SK-N-SH (cell line): ENCODE measurements around the gene APLP2. TPM values are rescaled to one million over a fixed set of nuclear protein-coding genes. Genes with fewer than 3 reads are reported as not detected.
"Not testable (repeated sequence)": the region's sequence is repeated elsewhere in the genome, so short reads cannot be mapped to it uniquely, and the experiment has no call there.

ENCODE experiments used
- CTCF ChIA-PET: fragments of 300-600, 350-600 bp; formaldehyde crosslinking; extraction: SDS; loops from one replicate; lab custom pipeline; 2021; lab: Yijun Ruan, JAX
- POLR2A ChIA-PET: fragments of 350-600 bp; sonication (Branson Sonifier 250); formaldehyde crosslinking; extraction: SDS; loops from one replicate; lab custom pipeline; 2020; ENCODE audit warnings: antibody characterized with exemption, inconsistent platforms; lab: Yijun Ruan, JAX
- DNase-seq: peaks from one replicate; pipeline ENCODE4 v3.0.0; 2012
- H2AFZ ChIP-seq: fragments of 200-600 bp; sonication (generic); 2 replicates; pipeline ENCODE4 v1.8.1; 2016; ENCODE audit warnings: antibody characterized with exemption, mild to moderate bottlenecking, low read depth
- H3F3A ChIP-seq: fragments of 200-600 bp; sonication (generic); replicated peaks from 2 replicates; pipeline ENCODE3; 2016; ENCODE audit warnings: antibody characterized with exemption, mild to moderate bottlenecking; ENCODE audit not compliant: insufficient read depth
- H3K27ac ChIP-seq, 2 experiments: fragments of 200-500 bp in 1 of 2; fragments of 200-600 bp in 1 of 2; sonication (Bioruptor generic) in 1 of 2; sonication (generic), shearing (Covaris generic) in 1 of 2; 2 replicates each; pipeline versions ENCODE4 v1.5.1 to v1.6.1; 2014 to 2016; ENCODE audit warnings: low read depth in 2 of 2, inconsistent platforms in 1 of 2, low read length in 1 of 2, mild to moderate bottlenecking in 1 of 2, mixed read lengths in 1 of 2
- H3K27me3 ChIP-seq: fragments of 200-600 bp; sonication (generic), shearing (Covaris generic); 2 replicates; pipeline ENCODE4 v1.6.1; 2016; ENCODE audit warnings: mixed run types; ENCODE audit not compliant: insufficient read depth
- H3K36me3 ChIP-seq, 2 experiments: fragments of 200-500 bp in 1 of 2; fragments of 200-600 bp in 1 of 2; sonication (Bioruptor generic) in 1 of 2; sonication (generic) in 1 of 2; replicated peaks in 1 of 2; 2 replicates each; pipeline versions ENCODE3 to v1.5.1; 2014 to 2016; ENCODE audit warnings: low read length in 1 of 2, mild to moderate bottlenecking in 1 of 2; ENCODE audit not compliant: insufficient read depth in 2 of 2, control insufficient read depth in 1 of 2
- H3K4me1 ChIP-seq, 2 experiments: fragments of 200-500 bp in 1 of 2; fragments of 200-600 bp in 1 of 2; sonication (Bioruptor generic) in 1 of 2; sonication (generic), shearing (Covaris generic) in 1 of 2; 2 replicates each; pipeline versions ENCODE4 v1.5.1 to v1.6.1; 2014 to 2016; ENCODE audit warnings: low read depth in 1 of 2, low read length in 1 of 2, mixed run types in 1 of 2; ENCODE audit not compliant: insufficient read depth in 2 of 2, control insufficient read depth in 1 of 2
- H3K4me2 ChIP-seq: fragments of 200-600 bp; sonication (generic), shearing (Covaris generic); 2 replicates; pipeline ENCODE4 v1.6.1; 2017; ENCODE audit warnings: mixed run types
- H3K4me3 ChIP-seq, 2 experiments: fragments of 200-500 bp in 1 of 2; fragments of 200-600 bp in 1 of 2; sonication (Bioruptor generic) in 1 of 2; sonication (generic), shearing (Covaris generic) in 1 of 2; 2 replicates each; pipeline versions ENCODE4 v1.5.1 to v1.8.1; 2014 to 2016; ENCODE audit warnings: low read depth in 2 of 2, inconsistent platforms in 1 of 2, low read length in 1 of 2, mild to moderate bottlenecking in 1 of 2, mixed read lengths in 1 of 2, moderate library complexity in 1 of 2
- H3K79me2 ChIP-seq: fragments of 200-600 bp; sonication (generic); 2 replicates; pipeline ENCODE4 v1.8.1; 2017; ENCODE audit warnings: mild to moderate bottlenecking; ENCODE audit not compliant: insufficient read depth
- H3K9ac ChIP-seq: fragments of 200-600 bp; sonication (generic); 2 replicates; pipeline ENCODE4 v1.6.1; 2017; ENCODE audit warnings: mixed run types
- H3K9me2 ChIP-seq: fragments of 200-600 bp; sonication (generic); 2 replicates; pipeline ENCODE4 v1.6.1; 2017; ENCODE audit warnings: mixed run types
- H3K9me3 ChIP-seq: fragments of 200-600 bp; sonication (generic); 2 replicates; pipeline ENCODE4 v1.6.1; 2017; ENCODE audit warnings: mixed run types, mild to moderate bottlenecking, moderate library complexity
- H4K20me1 ChIP-seq: fragments of 200-600 bp; sonication (generic); 2 replicates; pipeline ENCODE4 v1.6.1; 2017; ENCODE audit warnings: mild to moderate bottlenecking, mixed run types; ENCODE audit not compliant: insufficient read depth
- CHD2 ChIP-seq: fragments of 150-350 bp; IDR thresholded peaks from 2 replicates; pipeline ENCODE4 v1.6.1; 2018; ENCODE audit warnings: low read length; ENCODE audit not compliant: partially characterized antibody
- ELF1 ChIP-seq: IDR thresholded peaks from 2 replicates; pipeline ENCODE4 v1.4.0; 2012
- EZH2phosphoT487 ChIP-seq: fragments of 200-600 bp; sonication (generic); IDR thresholded peaks from 2 replicates; pipeline ENCODE4 v1.6.1; 2017; ENCODE audit warnings: low read depth, mixed run types, mild to moderate bottlenecking, antibody characterized with exemption, moderate library complexity, borderline replicate concordance
- FOSL2 ChIP-seq: IDR thresholded peaks from 2 replicates; pipeline ENCODE4 v1.4.0; 2012; ENCODE audit warnings: low read depth, mild to moderate bottlenecking, moderate library complexity, borderline replicate concordance
- GATA2 ChIP-seq: sonication (generic); formaldehyde crosslinking; IDR thresholded peaks from 2 replicates; pipeline ENCODE4 v1.5.0; 2020; ENCODE audit warnings: mild to moderate bottlenecking, missing genetic modification reagents
- MXI1 ChIP-seq: IDR thresholded peaks from 2 replicates; pipeline ENCODE4 v1.6.1; 2012; ENCODE audit warnings: mild to moderate bottlenecking, low read depth, low read length, improper control_type of control experiment
- SIN3A ChIP-seq: IDR thresholded peaks from 2 replicates; pipeline ENCODE4 v1.6.1; 2012; ENCODE audit warnings: low read depth, mild to moderate bottlenecking, low read length, moderate library complexity, borderline replicate concordance
- SMC3 ChIP-seq: IDR thresholded peaks from 2 replicates; pipeline ENCODE4 v1.6.1; 2012; ENCODE audit warnings: low read depth, low read length, improper control_type of control experiment
- WGBS: methylation state at CpG from one replicate; pipeline ENCODE4 v1.1.6; 2017; ENCODE audit warnings: low lambda C conversion rate; 5-methylcytosine and 5-hydroxymethylcytosine counted together
- polyA plus RNA-seq, 3 experiments: library from polyadenylated mRNA; depleted of rRNA; stranded (reverse); fragments of >200 nt; gene quantifications; 2 replicates each; pipeline ENCODE4 v1.2.3, GENCODE V29; 2012
- TF ChIP-seq, protein P1 (sequence below): IDR thresholded peaks from 2 replicates; pipeline ENCODE4 v1.6.1; 2012; ENCODE audit warnings: mild to moderate bottlenecking, low read depth, low read length, moderate library complexity
- TF ChIP-seq, protein P2 (sequence below): IDR thresholded peaks from 2 replicates; pipeline ENCODE4; 2012
- TF ChIP-seq, protein P3 (sequence below): fragments of 200-600 bp; sonication (generic); IDR thresholded peaks from 2 replicates; pipeline ENCODE4 v1.6.1; 2017; ENCODE audit warnings: antibody characterized with exemption, mild to moderate bottlenecking, moderate library complexity
- TF ChIP-seq, protein P4 (sequence below): IDR thresholded peaks from 2 replicates; pipeline ENCODE4 v1.4.0; 2012; ENCODE audit warnings: low read depth
- TF ChIP-seq, protein P5 (sequence below): IDR thresholded peaks from 2 replicates; pipeline ENCODE4 v1.4.0; 2012; ENCODE audit warnings: low read depth, borderline replicate concordance

APLP2 gene
- polyA plus RNA-seq, 1 of the 3 experiments (the other 2 are of a cell fraction), result 424 TPM

DNA sequence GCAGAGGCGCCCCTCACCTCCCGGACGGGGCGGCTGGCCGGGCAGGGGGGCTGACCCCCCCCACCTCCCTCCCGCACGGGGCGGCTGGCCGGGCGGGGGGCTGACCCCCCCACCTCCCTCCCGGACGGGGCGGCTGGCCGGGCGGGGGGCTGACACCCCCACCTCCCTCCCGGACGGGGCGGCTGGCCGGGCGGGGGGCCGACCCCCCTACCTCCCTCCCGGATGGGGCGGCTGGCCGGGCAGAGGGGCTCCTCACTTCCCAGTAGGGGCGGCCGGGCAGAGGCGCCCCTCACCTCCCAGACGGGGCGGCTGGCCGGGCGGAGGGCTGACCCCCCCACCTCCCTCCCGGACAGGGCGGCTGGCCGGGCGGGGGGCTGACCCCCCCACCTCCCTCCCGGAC is 21.5 kb downstream of the APLP2 start:
- H3K9ac ChIP-seq, H3K27me3 ChIP-seq, CTCF ChIA-PET, H2AFZ ChIP-seq, H3K4me3 ChIP-seq, H3K4me2 ChIP-seq, H3K36me3 ChIP-seq, POLR2A ChIA-PET, DNase-seq, H3K9me3 ChIP-seq, H3K27ac ChIP-seq, H3K9me2 ChIP-seq: not testable (repeated sequence)
- peaks cover 13 to 24% of the 10 kb centered on the region in 2 experiments for H3K4me1 ChIP-seq
- peaks cover 73% of the 10 kb centered on the region for H4K20me1 ChIP-seq
- H3F3A ChIP-seq, result peaks cover 14% of the 10 kb centered on the region
- 40% methylated on average over 1 of the region's 36 CpGs for WGBS
- peaks cover 75% of the 10 kb centered on the region for H3K79me2 ChIP-seq

DNA sequence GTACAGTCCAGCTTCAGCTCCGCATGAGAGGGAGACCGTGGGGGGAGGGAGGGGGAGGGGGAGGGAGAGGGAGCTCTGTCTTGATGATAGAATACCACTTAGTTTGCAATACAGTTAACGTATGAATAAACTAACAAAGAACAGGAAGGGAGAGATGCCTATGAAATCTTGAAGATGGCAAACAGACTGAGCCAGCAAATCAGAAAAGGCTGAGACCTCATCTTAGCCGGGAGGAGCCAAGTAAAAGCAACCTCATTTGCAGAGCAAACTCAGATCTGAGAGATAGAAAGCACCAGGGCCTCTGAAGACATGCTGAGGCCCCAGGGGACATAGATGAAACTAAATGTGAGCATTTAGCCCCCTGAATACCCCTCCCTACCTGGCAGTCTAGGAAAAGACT is 23.0 kb downstream of the APLP2 start:
- peaks cover 12 to 16% of the 10 kb centered on the region in 2 experiments for H3K4me1 ChIP-seq
- no peaks in the 10 kb centered on the region for H3K9me2 ChIP-seq
- H3K9ac ChIP-seq, result no peak overlapping the region
- H3K4me2 ChIP-seq, result no peak overlapping the region
- H3K9me3 ChIP-seq, result no peaks in the 10 kb centered on the region
- DNase-seq, result no peak
- H3K27me3 ChIP-seq, result no peaks in the 10 kb centered on the region
- H2AFZ ChIP-seq, result no peak overlapping the region
- no peak overlapping the region for H3K4me3 ChIP-seq
- H3K27ac ChIP-seq, result no peak overlapping the region
- H3K79me2 ChIP-seq, result peaks cover 75% of the 10 kb centered on the region
- peaks cover 7% of the 10 kb centered on the region for H3F3A ChIP-seq
- peaks cover 73% of the 10 kb centered on the region for H4K20me1 ChIP-seq
- TF ChIP-seq, protein P1, sequence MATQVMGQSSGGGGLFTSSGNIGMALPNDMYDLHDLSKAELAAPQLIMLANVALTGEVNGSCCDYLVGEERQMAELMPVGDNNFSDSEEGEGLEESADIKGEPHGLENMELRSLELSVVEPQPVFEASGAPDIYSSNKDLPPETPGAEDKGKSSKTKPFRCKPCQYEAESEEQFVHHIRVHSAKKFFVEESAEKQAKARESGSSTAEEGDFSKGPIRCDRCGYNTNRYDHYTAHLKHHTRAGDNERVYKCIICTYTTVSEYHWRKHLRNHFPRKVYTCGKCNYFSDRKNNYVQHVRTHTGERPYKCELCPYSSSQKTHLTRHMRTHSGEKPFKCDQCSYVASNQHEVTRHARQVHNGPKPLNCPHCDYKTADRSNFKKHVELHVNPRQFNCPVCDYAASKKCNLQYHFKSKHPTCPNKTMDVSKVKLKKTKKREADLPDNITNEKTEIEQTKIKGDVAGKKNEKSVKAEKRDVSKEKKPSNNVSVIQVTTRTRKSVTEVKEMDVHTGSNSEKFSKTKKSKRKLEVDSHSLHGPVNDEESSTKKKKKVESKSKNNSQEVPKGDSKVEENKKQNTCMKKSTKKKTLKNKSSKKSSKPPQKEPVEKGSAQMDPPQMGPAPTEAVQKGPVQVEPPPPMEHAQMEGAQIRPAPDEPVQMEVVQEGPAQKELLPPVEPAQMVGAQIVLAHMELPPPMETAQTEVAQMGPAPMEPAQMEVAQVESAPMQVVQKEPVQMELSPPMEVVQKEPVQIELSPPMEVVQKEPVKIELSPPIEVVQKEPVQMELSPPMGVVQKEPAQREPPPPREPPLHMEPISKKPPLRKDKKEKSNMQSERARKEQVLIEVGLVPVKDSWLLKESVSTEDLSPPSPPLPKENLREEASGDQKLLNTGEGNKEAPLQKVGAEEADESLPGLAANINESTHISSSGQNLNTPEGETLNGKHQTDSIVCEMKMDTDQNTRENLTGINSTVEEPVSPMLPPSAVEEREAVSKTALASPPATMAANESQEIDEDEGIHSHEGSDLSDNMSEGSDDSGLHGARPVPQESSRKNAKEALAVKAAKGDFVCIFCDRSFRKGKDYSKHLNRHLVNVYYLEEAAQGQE, result no peak
- TF ChIP-seq, protein P2, sequence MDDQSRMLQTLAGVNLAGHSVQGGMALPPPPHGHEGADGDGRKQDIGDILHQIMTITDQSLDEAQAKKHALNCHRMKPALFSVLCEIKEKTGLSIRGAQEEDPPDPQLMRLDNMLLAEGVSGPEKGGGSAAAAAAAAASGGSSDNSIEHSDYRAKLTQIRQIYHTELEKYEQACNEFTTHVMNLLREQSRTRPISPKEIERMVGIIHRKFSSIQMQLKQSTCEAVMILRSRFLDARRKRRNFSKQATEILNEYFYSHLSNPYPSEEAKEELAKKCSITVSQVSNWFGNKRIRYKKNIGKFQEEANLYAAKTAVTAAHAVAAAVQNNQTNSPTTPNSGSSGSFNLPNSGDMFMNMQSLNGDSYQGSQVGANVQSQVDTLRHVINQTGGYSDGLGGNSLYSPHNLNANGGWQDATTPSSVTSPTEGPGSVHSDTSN, result no peak
- TF ChIP-seq EZH2phosphoT487 (no peak), ELF1 (no peak), MXI1 (no peak), GATA2 (no peak), SIN3A (no peak), CHD2 (no peak), FOSL2 (no peak), SMC3 (no peak)
- TF ChIP-seq, protein P3, sequence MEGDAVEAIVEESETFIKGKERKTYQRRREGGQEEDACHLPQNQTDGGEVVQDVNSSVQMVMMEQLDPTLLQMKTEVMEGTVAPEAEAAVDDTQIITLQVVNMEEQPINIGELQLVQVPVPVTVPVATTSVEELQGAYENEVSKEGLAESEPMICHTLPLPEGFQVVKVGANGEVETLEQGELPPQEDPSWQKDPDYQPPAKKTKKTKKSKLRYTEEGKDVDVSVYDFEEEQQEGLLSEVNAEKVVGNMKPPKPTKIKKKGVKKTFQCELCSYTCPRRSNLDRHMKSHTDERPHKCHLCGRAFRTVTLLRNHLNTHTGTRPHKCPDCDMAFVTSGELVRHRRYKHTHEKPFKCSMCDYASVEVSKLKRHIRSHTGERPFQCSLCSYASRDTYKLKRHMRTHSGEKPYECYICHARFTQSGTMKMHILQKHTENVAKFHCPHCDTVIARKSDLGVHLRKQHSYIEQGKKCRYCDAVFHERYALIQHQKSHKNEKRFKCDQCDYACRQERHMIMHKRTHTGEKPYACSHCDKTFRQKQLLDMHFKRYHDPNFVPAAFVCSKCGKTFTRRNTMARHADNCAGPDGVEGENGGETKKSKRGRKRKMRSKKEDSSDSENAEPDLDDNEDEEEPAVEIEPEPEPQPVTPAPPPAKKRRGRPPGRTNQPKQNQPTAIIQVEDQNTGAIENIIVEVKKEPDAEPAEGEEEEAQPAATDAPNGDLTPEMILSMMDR, result no peak
- TF ChIP-seq, protein P4, sequence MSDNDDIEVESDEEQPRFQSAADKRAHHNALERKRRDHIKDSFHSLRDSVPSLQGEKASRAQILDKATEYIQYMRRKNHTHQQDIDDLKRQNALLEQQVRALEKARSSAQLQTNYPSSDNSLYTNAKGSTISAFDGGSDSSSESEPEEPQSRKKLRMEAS, result no peak
- TF ChIP-seq, protein P5, sequence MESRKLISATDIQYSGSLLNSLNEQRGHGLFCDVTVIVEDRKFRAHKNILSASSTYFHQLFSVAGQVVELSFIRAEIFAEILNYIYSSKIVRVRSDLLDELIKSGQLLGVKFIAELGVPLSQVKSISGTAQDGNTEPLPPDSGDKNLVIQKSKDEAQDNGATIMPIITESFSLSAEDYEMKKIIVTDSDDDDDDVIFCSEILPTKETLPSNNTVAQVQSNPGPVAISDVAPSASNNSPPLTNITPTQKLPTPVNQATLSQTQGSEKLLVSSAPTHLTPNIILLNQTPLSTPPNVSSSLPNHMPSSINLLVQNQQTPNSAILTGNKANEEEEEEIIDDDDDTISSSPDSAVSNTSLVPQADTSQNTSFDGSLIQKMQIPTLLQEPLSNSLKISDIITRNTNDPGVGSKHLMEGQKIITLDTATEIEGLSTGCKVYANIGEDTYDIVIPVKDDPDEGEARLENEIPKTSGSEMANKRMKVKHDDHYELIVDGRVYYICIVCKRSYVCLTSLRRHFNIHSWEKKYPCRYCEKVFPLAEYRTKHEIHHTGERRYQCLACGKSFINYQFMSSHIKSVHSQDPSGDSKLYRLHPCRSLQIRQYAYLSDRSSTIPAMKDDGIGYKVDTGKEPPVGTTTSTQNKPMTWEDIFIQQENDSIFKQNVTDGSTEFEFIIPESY, result no peak
- POLR2A ChIA-PET, result no interaction called here
- WGBS, result 92% methylated on average over 4 of the region's 4 CpGs
- H3K36me3 ChIP-seq, result no peaks in the 10 kb centered on the region
- CTCF ChIA-PET, result no interaction called here
